ENCODE measurements around the gene EIF4E3.
A peak's percentile ranks its signal among the peaks of the same experiment; 100 is the strongest.

Gene EIF4E3

DNA sequence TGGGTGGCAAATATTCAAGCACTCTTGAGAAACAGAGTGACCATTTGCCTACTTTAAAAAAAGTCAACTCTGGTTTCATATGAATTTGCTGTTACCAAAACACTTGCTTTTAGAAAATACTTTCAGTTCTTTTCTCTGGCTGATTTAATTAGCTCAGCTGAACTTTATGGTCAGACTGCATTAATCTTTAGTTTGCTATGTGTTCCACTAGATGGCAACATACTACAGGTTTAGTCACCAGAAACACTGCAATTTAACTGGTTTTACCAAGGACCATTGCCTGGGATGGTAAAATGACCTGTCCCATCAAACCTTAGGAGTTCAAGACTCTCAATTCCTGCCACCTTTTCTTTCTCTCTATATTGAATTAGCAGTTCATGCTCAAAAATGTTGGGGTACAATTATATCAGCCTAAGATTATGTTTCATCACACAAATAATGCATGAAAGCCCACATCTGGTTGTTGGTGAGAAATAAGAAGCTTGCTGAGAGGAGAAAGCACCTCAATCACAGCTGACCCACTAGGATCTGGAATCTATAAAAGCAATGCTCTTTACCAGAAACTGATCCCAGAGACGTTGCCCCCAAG is 14.2 kb downstream of the EIF4E3 start:
- peak; percentile 22 to 49 for DNase-seq
- TF ChIP-seq POLR2A (IDR thresholded peaks at IDR 0.05; ENCODE audit: low read length) (no peak), GATA1 (IDR thresholded peaks at IDR 0.05; ENCODE audit: low read depth, low read length) (no peak)

DNA sequence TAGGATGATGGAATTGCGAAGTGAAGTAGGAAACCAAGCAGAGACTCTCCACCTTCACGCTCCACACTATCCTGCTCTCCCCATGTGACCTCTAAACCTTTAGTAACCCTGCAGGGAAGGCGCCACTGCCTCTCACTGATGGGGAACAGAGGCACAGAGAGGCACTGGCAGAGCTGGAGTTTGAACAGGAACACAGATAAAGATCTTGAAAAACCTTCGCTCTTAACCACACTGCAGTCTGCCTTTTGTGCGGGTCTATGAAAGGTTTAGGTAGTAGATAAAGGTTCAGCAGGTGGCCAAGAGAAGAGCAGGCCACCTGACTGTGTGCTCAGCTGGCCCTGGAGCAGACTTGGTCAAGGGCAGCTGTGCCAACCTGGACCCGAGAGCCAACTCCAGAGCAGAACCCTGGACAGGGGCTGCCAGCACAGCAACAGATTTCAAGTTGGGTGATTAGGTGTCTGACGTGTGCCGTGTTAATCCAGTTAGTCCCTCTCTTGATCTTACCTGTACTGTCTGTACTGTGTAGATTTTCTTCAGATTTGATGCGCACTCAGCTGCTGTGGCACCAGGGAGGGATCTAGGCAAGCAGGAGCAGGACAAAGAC is 15.2 kb downstream of the EIF4E3 start:
- no peak for DNase-seq
- TF ChIP-seq GATA1 (IDR thresholded peaks at IDR 0.05; ENCODE audit: low read depth, low read length) (no peak), POLR2A (IDR thresholded peaks at IDR 0.05; ENCODE audit: low read length) (no peak)

DNA sequence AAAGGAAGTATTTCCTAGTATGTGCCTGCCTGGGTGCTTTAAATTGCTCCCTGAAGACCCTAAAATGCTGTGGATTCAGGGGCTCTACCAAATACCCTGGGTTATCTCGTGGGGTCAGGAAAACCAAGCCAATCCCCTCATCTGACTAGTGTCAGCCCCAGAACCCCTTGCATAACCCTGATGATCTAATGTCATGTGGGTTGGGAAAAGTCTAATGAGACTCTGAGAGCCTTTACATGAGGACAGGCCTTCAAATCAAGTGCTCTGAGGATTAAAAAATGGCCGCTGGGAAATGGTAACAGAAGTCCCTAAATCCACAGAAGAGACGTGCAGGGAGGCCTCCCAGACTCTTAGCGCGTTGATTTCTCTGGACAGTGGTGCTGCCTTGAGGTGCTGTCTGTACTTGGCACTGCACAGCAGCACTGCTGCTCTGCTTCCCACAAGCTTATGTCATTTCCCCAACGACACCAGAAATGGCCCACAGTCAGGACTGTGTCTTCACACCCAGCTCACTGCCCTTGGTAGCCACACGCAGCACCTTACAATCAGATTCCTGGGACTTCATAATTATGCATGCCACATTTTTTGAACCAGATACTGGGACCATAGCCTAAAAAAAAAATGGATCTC is 16.6 kb downstream of the EIF4E3 start:
- TF ChIP-seq GATA1 (IDR thresholded peaks at IDR 0.05; ENCODE audit: low read depth, low read length) (no peak), POLR2A (IDR thresholded peaks at IDR 0.05; ENCODE audit: low read length) (no peak)
- DNase-seq, result no peak

DNA sequence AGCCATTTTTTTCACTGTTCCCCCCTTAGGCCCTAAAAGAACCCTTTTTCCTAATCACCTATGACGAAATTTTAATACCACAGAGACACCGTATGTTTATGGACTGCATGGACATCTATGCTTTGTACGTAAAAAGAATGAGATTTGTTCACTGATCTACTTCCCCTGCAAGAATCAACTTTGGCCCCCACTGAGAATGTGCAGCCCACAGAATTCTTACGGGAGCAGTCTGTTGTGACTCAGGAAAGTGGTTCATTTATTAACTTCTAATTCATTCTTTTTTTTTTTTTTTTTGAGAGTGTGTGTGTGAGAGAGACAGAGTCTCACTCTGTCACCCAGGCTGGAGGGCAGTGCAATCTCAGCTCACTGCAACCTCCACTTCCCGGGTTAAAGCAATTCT is 17.6 kb downstream of the EIF4E3 start:
- no peak for TF ChIP-seq GATA1 (IDR thresholded peaks at IDR 0.05; ENCODE audit: low read depth, low read length)
- no peak for TF ChIP-seq POLR2A (IDR thresholded peaks at IDR 0.05; ENCODE audit: low read length)
- DNase-seq, result no peak

DNA sequence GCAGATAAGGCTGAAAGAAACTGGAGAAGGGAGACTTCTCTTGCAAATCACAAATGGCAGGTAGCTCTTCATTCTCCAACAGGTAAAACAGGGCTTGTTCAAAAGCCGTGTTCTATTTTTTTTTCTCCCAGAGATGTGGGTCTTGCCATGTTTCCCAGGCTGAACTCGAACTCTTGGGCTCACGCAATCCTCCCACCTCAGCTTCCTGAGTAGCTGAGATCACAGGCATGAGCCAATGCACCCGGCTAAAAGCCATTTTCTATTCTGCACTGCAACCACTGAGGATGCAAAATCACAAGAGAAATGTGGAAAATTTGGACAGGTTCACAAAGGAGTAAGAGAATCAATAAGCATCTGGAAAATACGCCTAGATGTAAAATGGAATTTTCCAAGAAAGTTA is 19.5 kb downstream of the EIF4E3 start:
- TF ChIP-seq POLR2A (IDR thresholded peaks at IDR 0.05; ENCODE audit: low read length) (no peak), GATA1 (IDR thresholded peaks at IDR 0.05; ENCODE audit: low read depth, low read length) (no peak)
- no peak for DNase-seq

DNA sequence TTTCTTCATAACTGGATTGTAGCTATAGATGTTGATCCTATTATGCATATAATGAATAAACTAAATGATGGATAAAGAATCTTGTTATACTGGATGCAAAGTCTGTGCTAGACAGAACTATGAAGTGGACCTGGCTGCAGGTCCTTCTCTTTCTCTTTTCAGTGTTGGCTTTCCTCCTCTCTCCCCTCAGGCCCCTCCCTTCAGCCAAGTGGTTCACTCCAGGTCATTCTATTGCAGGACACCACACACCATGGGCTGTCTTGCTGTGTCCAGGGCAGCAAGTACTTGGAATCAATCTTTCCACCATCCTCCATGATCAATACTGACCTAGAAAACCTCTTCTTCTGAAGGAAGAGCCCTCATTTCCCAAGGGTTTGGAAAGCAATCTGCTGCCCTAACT is 20.3 kb downstream of the EIF4E3 start:
- TF ChIP-seq POLR2A (IDR thresholded peaks at IDR 0.05; ENCODE audit: low read length) (no peak), GATA1 (IDR thresholded peaks at IDR 0.05; ENCODE audit: low read depth, low read length) (no peak)
- no peak for DNase-seq

DNA sequence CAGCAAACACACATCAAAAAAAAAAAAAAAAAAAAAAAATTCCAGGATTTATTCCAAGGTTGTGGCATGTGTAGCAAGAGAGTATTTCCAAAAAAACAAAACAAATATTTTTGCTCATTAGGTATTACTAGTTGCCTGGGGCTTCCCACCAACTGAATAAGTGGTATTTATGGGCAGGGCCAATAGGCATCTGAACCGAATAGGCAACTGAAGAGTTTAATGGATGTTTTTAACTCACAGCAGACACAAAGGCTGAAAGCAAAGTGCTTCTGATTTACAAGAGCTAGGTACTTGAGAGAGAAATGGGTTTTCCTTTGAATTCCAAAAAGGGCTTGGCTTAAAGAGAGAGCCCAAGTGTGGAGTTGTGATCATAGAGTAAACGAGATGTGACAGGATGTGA is 21.4 kb downstream of the EIF4E3 start:
- DNase-seq, result no peak
- TF ChIP-seq GATA1 (IDR thresholded peaks at IDR 0.05; ENCODE audit: low read depth, low read length), result no peak

DNA sequence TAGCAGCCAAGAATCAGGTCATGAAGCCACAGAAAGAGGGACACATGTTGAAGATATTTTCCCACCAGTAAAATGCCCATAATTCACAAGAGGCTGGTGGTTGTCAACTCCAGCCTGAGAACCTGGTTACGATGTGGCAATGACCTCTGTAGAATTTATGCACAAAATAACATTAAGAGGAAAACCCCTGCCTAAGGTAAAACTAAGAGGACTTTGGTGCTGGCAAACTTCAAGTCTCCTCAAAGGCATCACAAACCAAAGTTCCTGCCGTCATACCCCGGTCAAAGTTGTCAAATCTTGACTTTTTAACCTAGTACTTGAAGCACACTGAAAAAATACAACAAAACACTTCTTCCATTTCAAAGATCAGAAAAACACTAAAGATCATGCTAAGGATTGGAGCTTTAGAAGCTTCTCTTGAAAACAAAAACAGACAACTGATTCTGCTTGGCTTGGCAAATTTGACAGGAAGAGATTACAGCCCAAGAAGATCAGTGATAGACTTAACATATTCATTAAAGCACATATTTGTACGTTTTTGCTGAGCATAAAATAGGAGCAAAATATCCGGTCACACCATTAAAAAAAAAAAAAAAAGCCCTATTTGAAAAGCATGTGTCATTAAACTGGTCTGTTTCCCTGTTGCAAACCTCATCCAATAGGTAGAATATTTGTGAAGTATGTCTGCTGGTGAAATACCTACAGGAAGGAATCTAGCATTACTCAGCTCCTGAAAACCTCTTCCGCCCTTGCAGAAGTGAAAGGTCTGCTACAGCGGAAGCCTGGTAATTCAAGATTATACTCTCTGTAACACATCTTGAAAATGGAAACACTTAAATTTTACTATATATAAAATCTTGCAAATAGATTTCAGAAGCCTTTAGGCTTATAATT is 22.8 kb downstream of the EIF4E3 start:
- no peak for TF ChIP-seq GATA1 (IDR thresholded peaks at IDR 0.05; ENCODE audit: low read depth, low read length)
- no peak for TF ChIP-seq POLR2A (IDR thresholded peaks at IDR 0.05; ENCODE audit: low read length)
- DNase-seq, result no peak

DNA sequence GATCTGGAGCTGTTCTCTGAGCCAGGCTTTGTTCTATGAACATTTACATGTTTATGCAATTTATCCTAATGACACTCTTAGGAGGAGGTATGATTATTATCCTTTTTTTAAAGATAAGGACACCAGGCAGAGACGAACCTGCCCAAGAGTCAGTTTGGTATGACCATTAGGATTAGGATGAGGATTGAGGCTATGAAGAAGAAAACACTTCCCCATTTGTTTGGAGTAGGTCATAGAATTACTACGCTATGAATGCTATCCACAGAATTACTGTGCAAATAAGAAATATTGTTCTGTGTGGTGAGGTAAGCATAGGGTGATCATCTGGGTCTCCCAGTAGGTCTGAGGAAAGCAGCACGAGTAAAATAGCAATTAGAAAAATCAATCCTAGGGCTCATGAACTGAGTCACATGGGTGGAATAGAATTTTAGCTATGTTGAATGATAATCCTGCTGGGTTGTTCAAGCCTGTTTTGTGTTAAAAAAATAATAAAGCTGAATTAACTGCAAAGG is 23.9 kb downstream of the EIF4E3 start:
- DNase-seq, result no peak
- TF ChIP-seq GATA1 (IDR thresholded peaks at IDR 0.05; ENCODE audit: low read depth, low read length) (no peak), POLR2A (IDR thresholded peaks at IDR 0.05; ENCODE audit: low read length) (no peak)

DNA sequence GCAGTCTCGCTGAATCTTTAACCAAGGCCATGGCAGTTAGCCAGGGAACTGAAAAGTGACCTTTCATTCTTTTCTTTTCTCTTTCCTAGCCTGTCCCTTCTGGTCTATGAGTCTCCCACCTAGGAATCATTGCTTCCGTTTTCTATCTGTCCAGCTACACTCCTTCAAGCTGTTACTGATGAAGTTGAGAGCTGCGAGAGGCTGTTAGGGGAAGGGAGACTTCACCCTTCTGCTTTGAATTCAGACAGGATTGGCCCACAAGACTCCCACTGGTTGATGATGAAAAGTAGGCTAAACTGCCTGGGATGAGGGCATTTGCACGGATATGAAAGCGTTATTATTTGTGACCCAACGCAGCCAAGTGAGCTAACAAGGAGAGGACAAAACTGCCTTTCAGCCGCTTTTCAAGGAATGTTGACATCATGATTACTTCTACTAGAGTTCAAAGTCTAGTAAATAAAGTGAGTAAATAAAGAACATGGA is 30.2 kb downstream of the EIF4E3 start:
- no peak for TF ChIP-seq POLR2A (IDR thresholded peaks at IDR 0.05; ENCODE audit: low read length)
- TF ChIP-seq GATA1 (IDR thresholded peaks at IDR 0.05; ENCODE audit: low read depth, low read length), result no peak

DNA sequence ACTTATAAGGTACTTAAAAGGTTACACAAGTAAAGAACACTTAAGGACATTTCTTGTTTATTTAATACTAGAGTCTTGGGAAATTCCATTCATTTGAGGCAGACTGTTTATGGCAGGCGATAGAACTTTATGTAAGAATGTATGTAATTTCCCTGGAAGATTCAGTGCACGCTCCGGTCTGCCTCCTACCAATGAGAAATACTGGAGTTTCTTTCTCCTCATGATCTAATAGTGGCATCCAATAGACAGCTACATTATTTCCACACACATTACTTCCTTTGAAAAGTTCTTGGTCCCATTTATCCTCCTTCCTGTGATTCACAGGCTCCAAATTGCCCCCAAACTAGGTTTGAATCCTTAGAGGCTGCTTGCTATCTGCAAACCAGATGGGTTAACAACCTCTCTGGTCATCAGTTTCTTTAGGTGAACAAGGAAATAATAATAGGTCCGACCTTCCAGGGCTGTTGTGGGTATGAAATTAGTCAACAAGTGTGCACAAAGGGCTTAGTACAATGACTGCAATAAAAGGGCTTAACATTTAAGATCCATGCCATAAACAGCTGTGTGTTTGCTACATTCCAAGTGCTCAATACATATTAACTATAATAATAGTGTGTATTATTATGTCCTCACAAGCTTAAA is 30.7 kb downstream of the EIF4E3 start:
- no peak for DNase-seq
- TF ChIP-seq POLR2A (IDR thresholded peaks at IDR 0.05; ENCODE audit: low read length) (no peak), GATA1 (IDR thresholded peaks at IDR 0.05; ENCODE audit: low read depth, low read length) (no peak)

More for the DNA sequence above, 30.2 kb downstream of the EIF4E3 start:
- DNase-seq, result no peak

DNA sequence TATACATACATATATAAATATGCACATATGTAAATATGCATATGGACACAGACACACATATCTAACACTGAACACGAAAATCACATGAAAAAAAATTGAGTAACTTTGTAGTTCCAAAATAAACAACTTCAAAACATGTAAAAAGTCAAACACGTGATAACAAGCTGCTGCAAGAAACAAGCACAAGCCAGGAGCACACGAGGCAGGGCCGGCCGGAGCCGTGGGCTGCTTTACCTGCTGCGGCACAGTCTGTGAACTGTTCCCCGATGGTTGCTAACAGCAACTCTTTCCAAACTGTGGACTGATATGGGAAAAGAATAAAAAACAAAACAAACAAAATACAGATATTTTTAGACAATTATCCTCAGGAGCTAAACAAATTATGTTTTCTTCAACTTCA is 31.6 kb downstream of the EIF4E3 start:
- no peak for DNase-seq
- no peak for TF ChIP-seq GATA1 (IDR thresholded peaks at IDR 0.05; ENCODE audit: low read depth, low read length)
- TF ChIP-seq POLR2A (IDR thresholded peaks at IDR 0.05; ENCODE audit: low read length), result no peak

DNA sequence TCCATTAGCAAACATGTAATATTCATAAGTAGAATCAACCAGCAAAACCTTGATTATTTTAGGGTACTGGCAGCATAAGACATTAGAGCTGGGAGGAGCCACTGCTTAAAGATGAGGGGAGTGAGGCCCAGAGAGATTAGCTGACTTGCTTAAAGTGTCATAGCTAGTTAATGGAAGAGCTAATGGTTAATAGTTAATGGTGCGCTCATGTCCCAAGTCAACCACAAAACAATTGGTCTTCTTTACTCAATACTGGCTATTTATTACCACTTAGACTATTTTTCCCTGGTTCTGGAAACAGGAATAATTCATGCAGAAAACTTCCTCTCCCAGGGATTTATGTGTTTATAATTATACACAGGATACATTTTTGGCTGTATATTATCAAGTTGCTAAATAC is 33.1 kb downstream of the EIF4E3 start:
- no peak for TF ChIP-seq GATA1 (IDR thresholded peaks at IDR 0.05; ENCODE audit: low read depth, low read length)
- no peak for TF ChIP-seq POLR2A (IDR thresholded peaks at IDR 0.05; ENCODE audit: low read length)

More for the DNA sequence above, 33.1 kb downstream of the EIF4E3 start:
- no peak for DNase-seq

Data from erythroblast (primary cell).